Measurements from ENCODE around the gene CHTF18. TPM values are rescaled to one million over a fixed set of nuclear protein-coding genes. Genes with fewer than 3 reads are reported as not detected.

CHTF18 gene
- total and polyA plus RNA-seq, 2 experiments from 2014 or later = 9.7 to 18.1 TPM

- Histone ChIP-seq H3K4me3 (no peak overlapping the region), H3K9me3 (ENCODE audit: low read depth) (no peaks in the 10 kb centered on the region), H3K4me1 (ENCODE audit: insufficient read depth) (no peaks in the 10 kb centered on the region), H3K27me3 (peaks cover 4% of the 10 kb centered on the region), H2AFZ (no peak overlapping the region), H3K79me2 (peaks cover 2% of the 10 kb centered on the region), H3K36me3 (replicated peaks; ENCODE audit: insufficient read depth, low read depth) (no peaks in the 10 kb centered on the region), H3K27ac (no peak overlapping the region), H3K4me2 (no peak overlapping the region), H4K20me1 (ENCODE audit: insufficient read depth, poor library complexity, severe bottlenecking) (no peaks in the 10 kb centered on the region), H3K9me2 (replicated peaks; ENCODE audit: insufficient read depth) (no peaks in the 10 kb centered on the region)
- 94% methylated on average over 39 of the region's 40 CpGs for WGBS (ENCODE audit: low lambda C conversion rate, missing lambda C conversion rate)
- TF ChIP-seq EZH2 (IDR thresholded peaks at IDR 0.05; ENCODE audit: borderline replicate concordance) = no peak
- no peak for TF ChIP-seq CTCF (IDR thresholded peaks at IDR 0.05; ENCODE audit: poor library complexity)
- no peak for TF ChIP-seq EZH2phosphoT487 (IDR thresholded peaks at IDR 0.05; ENCODE audit: low read depth, severe bottlenecking, unreplicated experiment)
- DNase-seq (ENCODE audit: low spot score) = no peak
Measured at GRCh38 chr16:794091-794822, 5.8 kb downstream of the CHTF18 start.

- Histone ChIP-seq H3K27ac (no peak overlapping the region), H3K4me2 (no peak overlapping the region), H3K9me3 (ENCODE audit: low read depth) (no peaks in the 10 kb centered on the region), H3K36me3 (replicated peaks; ENCODE audit: insufficient read depth, low read depth) (no peaks in the 10 kb centered on the region), H2AFZ (no peak overlapping the region), H3K79me2 (no peaks in the 10 kb centered on the region), H4K20me1 (ENCODE audit: insufficient read depth, poor library complexity, severe bottlenecking) (no peaks in the 10 kb centered on the region), H3K4me1 (ENCODE audit: insufficient read depth) (no peaks in the 10 kb centered on the region), H3K9me2 (replicated peaks; ENCODE audit: insufficient read depth) (no peaks in the 10 kb centered on the region), H3K27me3 (peaks cover 10% of the 10 kb centered on the region), H3K4me3 (no peak overlapping the region)
- DNase-seq (ENCODE audit: low spot score) = no peak
- TF ChIP-seq CTCF (IDR thresholded peaks at IDR 0.05; ENCODE audit: poor library complexity) = no peak
- TF ChIP-seq EZH2phosphoT487 (IDR thresholded peaks at IDR 0.05; ENCODE audit: low read depth, severe bottlenecking, unreplicated experiment) = no peak
- no peak for TF ChIP-seq EZH2 (IDR thresholded peaks at IDR 0.05; ENCODE audit: borderline replicate concordance)
- WGBS (ENCODE audit: low lambda C conversion rate, missing lambda C conversion rate) = 87% methylated on average over 22 of the region's 31 CpGs
Measured at GRCh38 chr16:794853-795466, 6.5 kb downstream of the CHTF18 start.

GRCh38 chr16:795580-796229 is 7.3 kb downstream of the CHTF18 start:
- Histone ChIP-seq H4K20me1 (ENCODE audit: insufficient read depth, poor library complexity, severe bottlenecking) (no peaks in the 10 kb centered on the region), H3K79me2 (no peaks in the 10 kb centered on the region), H3K27ac (no peak overlapping the region), H3K4me1 (ENCODE audit: insufficient read depth) (peaks cover 4% of the 10 kb centered on the region), H2AFZ (no peak overlapping the region), H3K27me3 (peaks cover 16% of the 10 kb centered on the region), H3K9me2 (replicated peaks; ENCODE audit: insufficient read depth) (no peaks in the 10 kb centered on the region), H3K9me3 (ENCODE audit: low read depth) (no peaks in the 10 kb centered on the region), H3K36me3 (replicated peaks; ENCODE audit: insufficient read depth, low read depth) (no peaks in the 10 kb centered on the region), H3K4me3 (no peak overlapping the region), H3K4me2 (no peak overlapping the region)
- 93% methylated on average over 29 of the region's 33 CpGs for WGBS (ENCODE audit: low lambda C conversion rate, missing lambda C conversion rate)
- no peak for DNase-seq (ENCODE audit: low spot score)
- no peak for TF ChIP-seq EZH2phosphoT487 (IDR thresholded peaks at IDR 0.05; ENCODE audit: low read depth, severe bottlenecking, unreplicated experiment)
- no peak for TF ChIP-seq CTCF (IDR thresholded peaks at IDR 0.05; ENCODE audit: poor library complexity)
- TF ChIP-seq EZH2 (IDR thresholded peaks at IDR 0.05; ENCODE audit: borderline replicate concordance) = no peak
